HuH-7 (cell line): ENCODE results near the gene FCRL5.

Source experiments
- DNase-seq: peaks from one replicate; pipeline ENCODE4 v3.0.0; 2011; ENCODE audit warnings: low spot score

Gene FCRL5

GRCh38 chr1:157523774-157524493 lies 28.4 kb downstream of the FCRL5 start:
- no peak for DNase-seq

- DNase-seq: no peak
These were observed 31.3 kb downstream of the FCRL5 start for GRCh38 chr1:157521056-157521455.

- DNase-seq: no peak
These were observed 31.9 kb downstream of the FCRL5 start for GRCh38 chr1:157520386-157520935.

- DNase-seq: no peak
These were observed 32.9 kb downstream of the FCRL5 start for GRCh38 chr1:157519451-157519850.

- DNase-seq: no peak
These were observed 35.3 kb downstream of the FCRL5 start for GRCh38 chr1:157517016-157517415.

GRCh38 chr1:157515709-157516108 lies 36.6 kb downstream of the FCRL5 start:
- no peak for DNase-seq

GRCh38 chr1:157515141-157515540 lies 37.2 kb downstream of the FCRL5 start:
- DNase-seq: no peak

GRCh38 chr1:157512036-157512969 lies 40.0 kb downstream of the FCRL5 start:
- no peak for DNase-seq

- DNase-seq: no peak
These were observed 42.6 kb downstream of the FCRL5 start for GRCh38 chr1:157509546-157510232.

GRCh38 chr1:157505481-157506272 lies 46.6 kb downstream of the FCRL5 start:
- peak; percentile 58 for DNase-seq

- DNase-seq: no peak
These were observed 47.7 kb downstream of the FCRL5 start for GRCh38 chr1:157504646-157505045.

- DNase-seq: no peak
These were observed 52.8 kb downstream of the FCRL5 start for GRCh38 chr1:157499521-157499920.

- no peak for DNase-seq
These were observed 53.6 kb downstream of the FCRL5 start for GRCh38 chr1:157498736-157499090.

- DNase-seq: no peak
These were observed 54.2 kb downstream of the FCRL5 start for GRCh38 chr1:157497987-157498735.

GRCh38 chr1:157497284-157497683 lies 55.0 kb downstream of the FCRL5 start:
- DNase-seq: no peak

GRCh38 chr1:157496121-157496526 lies 56.2 kb downstream of the FCRL5 start:
- peak; percentile 36 for DNase-seq

- no peak for DNase-seq
These were observed 57.0 kb downstream of the FCRL5 start for GRCh38 chr1:157495285-157495684.

GRCh38 chr1:157494093-157494492 lies 58.2 kb downstream of the FCRL5 start:
- DNase-seq: no peak

- peak; percentile 45 for DNase-seq
These were observed 61.7 kb downstream of the FCRL5 start for GRCh38 chr1:157490467-157491165.

- DNase-seq: no peak
These were observed 64.2 kb downstream of the FCRL5 start for GRCh38 chr1:157488156-157488555.
